Measurements from ENCODE around the gene PPCS. TPM values are rescaled to one million over a fixed set of nuclear protein-coding genes. Genes with fewer than 3 reads are reported as not detected.

The PPCS gene
- total RNA-seq, 2 experiments from 2014 or later: 44.1 to 44.3 TPM

DNA sequence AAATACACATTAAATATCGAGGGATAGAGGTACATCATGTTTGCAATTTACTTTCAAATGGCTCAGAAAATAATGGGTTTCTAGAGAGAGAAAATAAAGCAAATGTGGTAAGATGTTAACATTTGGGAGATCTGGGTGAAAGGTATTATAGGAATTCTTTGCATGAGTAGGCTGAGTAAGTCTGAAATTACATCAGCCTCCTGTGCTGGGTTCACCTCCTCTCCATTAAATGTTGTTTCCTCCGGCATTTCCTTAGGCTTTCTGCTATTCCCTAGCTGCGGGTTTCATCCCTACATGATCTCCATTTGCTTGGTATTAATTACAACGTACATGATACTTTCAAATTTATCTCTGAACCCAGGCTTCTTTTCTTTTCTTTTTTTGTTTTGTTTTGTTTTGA, 32.1 kb upstream of the PPCS start:
- ATAC-seq (no peak), DNase-seq (no peak)
- no peak overlapping the region for H3K4me3 Mint-ChIP-seq
- intact Hi-C loops (cut with micrococcal nuclease): no loop called here
- no peaks in the 10 kb centered on the region for H3K27me3 Mint-ChIP-seq
- TF ChIP-seq, protein P1, sequence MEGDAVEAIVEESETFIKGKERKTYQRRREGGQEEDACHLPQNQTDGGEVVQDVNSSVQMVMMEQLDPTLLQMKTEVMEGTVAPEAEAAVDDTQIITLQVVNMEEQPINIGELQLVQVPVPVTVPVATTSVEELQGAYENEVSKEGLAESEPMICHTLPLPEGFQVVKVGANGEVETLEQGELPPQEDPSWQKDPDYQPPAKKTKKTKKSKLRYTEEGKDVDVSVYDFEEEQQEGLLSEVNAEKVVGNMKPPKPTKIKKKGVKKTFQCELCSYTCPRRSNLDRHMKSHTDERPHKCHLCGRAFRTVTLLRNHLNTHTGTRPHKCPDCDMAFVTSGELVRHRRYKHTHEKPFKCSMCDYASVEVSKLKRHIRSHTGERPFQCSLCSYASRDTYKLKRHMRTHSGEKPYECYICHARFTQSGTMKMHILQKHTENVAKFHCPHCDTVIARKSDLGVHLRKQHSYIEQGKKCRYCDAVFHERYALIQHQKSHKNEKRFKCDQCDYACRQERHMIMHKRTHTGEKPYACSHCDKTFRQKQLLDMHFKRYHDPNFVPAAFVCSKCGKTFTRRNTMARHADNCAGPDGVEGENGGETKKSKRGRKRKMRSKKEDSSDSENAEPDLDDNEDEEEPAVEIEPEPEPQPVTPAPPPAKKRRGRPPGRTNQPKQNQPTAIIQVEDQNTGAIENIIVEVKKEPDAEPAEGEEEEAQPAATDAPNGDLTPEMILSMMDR (IDR thresholded peaks at IDR 0.05): no peak
- H3K36me3 Mint-ChIP-seq (ENCODE audit: low read depth): no peaks in the 10 kb centered on the region
- POLR2A ChIA-PET: no interaction called here
- no peaks in the 10 kb centered on the region for H3K9me3 Mint-ChIP-seq
- H3K4me1 Mint-ChIP-seq (ENCODE audit: low read depth): no peaks in the 10 kb centered on the region
- CTCF ChIA-PET: no interaction called here
- H3K27ac Mint-ChIP-seq: no peak overlapping the region

DNA sequence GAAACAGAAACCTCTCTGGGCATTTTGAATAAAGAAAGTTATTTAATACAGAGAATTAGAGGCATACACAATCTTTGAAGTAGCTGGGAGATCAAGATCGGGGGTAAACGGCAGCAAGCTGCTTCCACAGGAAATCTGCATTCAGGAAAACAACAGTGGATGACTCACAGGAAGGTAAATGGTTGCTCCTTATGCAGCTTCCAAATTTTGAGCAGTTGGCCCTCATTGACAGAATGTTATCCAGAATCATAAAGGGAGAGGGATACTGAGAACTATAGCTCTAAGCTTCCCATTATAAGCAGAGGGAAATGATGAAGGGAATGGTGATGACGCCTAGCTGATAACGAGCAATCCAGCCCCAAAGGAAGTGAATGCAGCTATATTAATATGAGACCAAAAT, 29.1 kb upstream of the PPCS start:
- intact Hi-C loops (cut with micrococcal nuclease): no loop called here
- ChIA-PET POLR2A (interaction anchor here (1.4 kb wide), 1 partner anchor 9 kb away, joined by 3 read pairs; no protein-coding TSS in a partner anchor), CTCF (interaction anchor here (0.8 kb wide), 1 partner anchor 322 kb away, joined by 3 read pairs; no protein-coding TSS in a partner anchor)
- Mint-ChIP-seq H3K27me3 (no peaks in the 10 kb centered on the region), H3K4me1 (ENCODE audit: low read depth) (no peaks in the 10 kb centered on the region), H3K27ac (no peak overlapping the region), H3K4me3 (no peak overlapping the region), H3K36me3 (ENCODE audit: low read depth) (no peaks in the 10 kb centered on the region), H3K9me3 (no peaks in the 10 kb centered on the region)
- DNase-seq (no peak), ATAC-seq (no peak)
- TF ChIP-seq, protein P1 (IDR thresholded peaks at IDR 0.05): no peak

DNA sequence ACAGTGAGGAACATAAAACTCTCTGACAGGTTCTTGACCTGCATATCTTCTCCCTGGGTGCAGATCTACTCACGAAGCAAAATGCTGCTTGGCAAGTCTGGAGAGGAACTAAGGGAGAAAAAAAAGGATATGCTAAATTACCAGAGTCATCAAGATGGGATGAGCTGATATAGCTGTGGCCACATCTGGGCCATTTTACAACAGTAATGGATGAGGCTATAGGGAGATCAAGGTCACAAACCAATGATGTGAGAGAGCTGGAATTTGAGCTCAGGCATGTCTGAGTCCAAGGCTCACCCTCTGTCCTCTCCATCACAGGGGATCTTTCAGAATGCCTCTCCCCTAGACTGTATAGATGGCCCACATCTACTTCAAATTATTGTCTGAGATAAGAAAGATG, 26.7 kb upstream of the PPCS start:
- H3K36me3 Mint-ChIP-seq (ENCODE audit: low read depth): no peaks in the 10 kb centered on the region
- TF ChIP-seq, protein P1 (IDR thresholded peaks at IDR 0.05): no peak
- no peaks in the 10 kb centered on the region for H3K27me3 Mint-ChIP-seq
- no peak overlapping the region for H3K4me3 Mint-ChIP-seq
- intact Hi-C loops (cut with micrococcal nuclease): no loop called here
- ATAC-seq (no peak), DNase-seq (no peak)
- no peaks in the 10 kb centered on the region for H3K9me3 Mint-ChIP-seq
- H3K4me1 Mint-ChIP-seq (ENCODE audit: low read depth): no peaks in the 10 kb centered on the region
- ChIA-PET POLR2A (interaction anchor here (0.6 kb wide), 1 partner anchor 41 kb away, joined by 3 read pairs; no protein-coding TSS in a partner anchor), CTCF (interaction anchor here (1.6 kb wide), 1 partner anchor 256 kb away, joined by 3 read pairs; no protein-coding TSS in a partner anchor)
- no peak overlapping the region for H3K27ac Mint-ChIP-seq

DNA sequence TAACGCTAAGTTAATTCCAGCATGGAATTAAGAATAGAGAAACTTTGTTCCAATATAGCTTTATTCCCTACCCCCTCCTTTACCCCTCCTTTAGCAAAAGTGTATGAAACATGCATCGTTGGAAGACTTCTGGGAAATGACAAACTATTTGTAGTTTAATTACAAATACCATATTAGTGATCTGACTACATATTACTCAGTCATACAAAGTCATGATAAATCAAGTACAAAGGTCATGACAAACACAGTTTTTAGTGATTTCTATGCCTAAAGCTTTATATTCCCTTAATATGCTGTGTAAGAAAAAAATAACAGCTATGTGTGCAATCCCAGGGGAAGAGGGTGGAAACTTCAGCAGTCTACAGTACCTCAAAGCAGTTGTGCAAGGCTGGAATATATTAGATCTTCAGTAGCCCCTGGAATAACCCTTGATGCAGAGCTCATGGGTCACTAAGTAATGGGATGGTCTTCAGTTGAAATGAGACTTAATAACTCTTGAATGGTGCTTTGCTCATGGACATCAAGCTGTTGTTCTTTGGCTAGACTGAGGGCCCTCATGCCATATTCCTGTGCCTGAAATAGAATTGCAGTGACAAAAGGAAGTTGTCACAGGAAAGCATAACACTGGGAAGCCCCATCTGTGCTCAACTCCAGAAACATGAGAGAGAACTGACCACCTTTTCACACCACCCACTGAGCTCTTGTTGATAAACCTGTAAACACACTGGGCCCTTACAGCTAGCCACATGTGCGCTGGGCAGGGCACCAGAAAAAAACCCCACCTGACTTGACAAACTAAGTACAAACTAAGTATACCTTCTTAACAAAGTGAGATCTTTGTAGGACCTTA, 25.8 kb upstream of the PPCS start:
- H3K4me3 Mint-ChIP-seq: no peak overlapping the region
- ATAC-seq (no peak), DNase-seq (peak; percentile 9)
- ChIA-PET CTCF (interaction anchor here (1.1 to 1.6 kb wide), 2 partner anchors 257 kb away, joined by 3 read pairs; no protein-coding TSS in a partner anchor), POLR2A (interaction anchor here (0.6 kb wide), 1 partner anchor 656 kb away, joined by 3 read pairs; no protein-coding TSS in a partner anchor)
- intact Hi-C loops (cut with micrococcal nuclease): no loop called here
- H3K9me3 Mint-ChIP-seq: no peaks in the 10 kb centered on the region
- TF ChIP-seq, protein P1 (IDR thresholded peaks at IDR 0.05): no peak
- no peak overlapping the region for H3K27ac Mint-ChIP-seq
- no peaks in the 10 kb centered on the region for H3K4me1 Mint-ChIP-seq (ENCODE audit: low read depth)
- no peaks in the 10 kb centered on the region for H3K27me3 Mint-ChIP-seq
- H3K36me3 Mint-ChIP-seq (ENCODE audit: low read depth): no peaks in the 10 kb centered on the region

DNA sequence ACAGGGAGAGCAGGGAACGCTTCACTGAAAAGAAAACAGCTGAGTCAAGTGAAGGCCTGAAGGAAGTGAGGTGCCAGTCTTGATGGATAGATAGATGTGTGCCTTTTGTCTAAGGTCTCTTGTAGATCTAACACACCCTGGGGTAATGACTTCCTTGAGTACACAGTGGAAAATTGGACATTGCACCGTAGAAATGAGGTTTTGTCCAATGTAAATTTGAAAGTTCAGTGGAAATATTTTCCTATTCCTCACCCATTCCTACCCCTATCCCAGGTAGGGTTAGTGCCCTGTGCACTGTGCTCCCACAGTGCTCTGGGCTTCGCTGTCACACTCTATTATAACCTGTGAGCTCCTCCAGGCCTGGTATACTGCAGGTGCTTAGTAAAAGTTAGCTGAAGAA, 24.8 kb upstream of the PPCS start:
- TF ChIP-seq, protein P1 (IDR thresholded peaks at IDR 0.05): no peak
- Mint-ChIP-seq H3K27ac (no peak overlapping the region), H3K9me3 (no peaks in the 10 kb centered on the region), H3K4me1 (ENCODE audit: low read depth) (no peaks in the 10 kb centered on the region), H3K36me3 (ENCODE audit: low read depth) (no peaks in the 10 kb centered on the region), H3K4me3 (no peak overlapping the region), H3K27me3 (no peaks in the 10 kb centered on the region)
- ATAC-seq (no peak), DNase-seq (no peak)
- intact Hi-C loops (cut with micrococcal nuclease): no loop called here
- POLR2A ChIA-PET: no interaction called here
- CTCF ChIA-PET: interaction anchor here (1.1 kb wide), 1 partner anchor 258 kb away, joined by 3 read pairs; no protein-coding TSS in a partner anchor
